ENCODE measurements around the gene TMX1.

- TF ChIP-seq ATF3 (IDR thresholded peaks at IDR 0.05) (no peak), CTCF (IDR thresholded peaks at IDR 0.05; ENCODE audit: low read depth, low read length, missing input control) (no peak), RAD21 (IDR thresholded peaks at IDR 0.05) (no peak), MAX (IDR thresholded peaks at IDR 0.05) (no peak), YY1 (IDR thresholded peaks at IDR 0.05) (no peak)
Observed at GRCh38 chr14:51228890-51229289, 11.2 kb upstream of the TMX1 start.

Measured in liver (tissue), 3 donors.